GM19023 (cell line): ENCODE measurements around the gene MON1A.
"Not testable (repeated sequence)": the region's sequence is repeated elsewhere in the genome, so short reads cannot be mapped to it uniquely, and the experiment has no call there.

Source experiments
- ATAC-seq: cut with Tn5 transposase; IDR thresholded peaks from one replicate; pipeline ENCODE4 v1.9.1; 2021; ENCODE audit warnings: mild to moderate bottlenecking, moderate library complexity; ENCODE audit not compliant: unreplicated experiment

Gene MON1A

GRCh38 chr3:49917806-49918590 is 11.6 kb downstream of the MON1A start:
- ATAC-seq: not testable (repeated sequence)

DNA sequence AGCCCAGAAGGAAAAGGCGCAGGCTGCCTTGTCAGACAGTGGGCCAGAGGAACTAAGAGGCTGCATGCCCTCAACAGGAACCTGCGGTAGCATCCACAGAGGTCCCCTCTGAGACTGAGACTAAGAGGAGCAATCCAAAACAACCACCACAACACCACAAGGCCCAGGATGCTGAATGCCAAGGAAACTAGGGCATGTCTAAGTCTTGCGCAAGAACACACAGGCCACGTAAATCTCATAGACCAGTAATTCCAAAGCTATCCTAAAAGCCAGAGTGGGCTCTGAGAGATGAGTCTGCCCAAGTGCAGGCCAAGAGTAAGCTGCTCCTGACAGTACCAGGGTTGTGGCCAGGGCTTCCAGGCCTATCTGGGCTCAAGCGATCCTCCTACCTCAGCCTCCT is 12.9 kb downstream of the MON1A start:
- ATAC-seq: no peak

GRCh38 chr3:49914906-49915305 is 14.7 kb downstream of the MON1A start:
- ATAC-seq: no peak

DNA sequence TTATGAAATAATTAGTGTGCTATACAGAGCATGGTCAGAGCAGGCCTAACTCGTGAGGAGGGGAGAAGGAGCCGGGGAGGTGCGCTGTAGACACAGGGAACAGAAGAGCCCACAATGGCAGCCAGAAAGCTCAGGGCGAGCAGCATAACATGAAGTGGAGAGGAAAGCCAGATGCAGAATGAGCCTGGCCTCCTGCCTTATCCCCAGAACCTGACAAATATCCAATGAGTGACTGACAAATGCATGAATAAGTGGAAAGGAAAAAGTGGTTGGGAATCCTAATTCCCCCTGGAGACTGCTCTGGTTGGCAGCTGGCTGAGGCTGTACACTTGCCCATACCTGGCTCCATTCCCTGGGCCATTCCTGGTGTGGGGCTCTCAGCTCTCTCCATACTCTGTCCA is 16.7 kb downstream of the MON1A start:
- ATAC-seq: no peak

GRCh38 chr3:49911611-49912010 is 18.0 kb downstream of the MON1A start:
- ATAC-seq: no peak

GRCh38 chr3:49911124-49911420 is 18.5 kb downstream of the MON1A start:
- no peak for ATAC-seq

- no peak for ATAC-seq
Observed at GRCh38 chr3:49910409-49911123, 19.0 kb downstream of the MON1A start.

DNA sequence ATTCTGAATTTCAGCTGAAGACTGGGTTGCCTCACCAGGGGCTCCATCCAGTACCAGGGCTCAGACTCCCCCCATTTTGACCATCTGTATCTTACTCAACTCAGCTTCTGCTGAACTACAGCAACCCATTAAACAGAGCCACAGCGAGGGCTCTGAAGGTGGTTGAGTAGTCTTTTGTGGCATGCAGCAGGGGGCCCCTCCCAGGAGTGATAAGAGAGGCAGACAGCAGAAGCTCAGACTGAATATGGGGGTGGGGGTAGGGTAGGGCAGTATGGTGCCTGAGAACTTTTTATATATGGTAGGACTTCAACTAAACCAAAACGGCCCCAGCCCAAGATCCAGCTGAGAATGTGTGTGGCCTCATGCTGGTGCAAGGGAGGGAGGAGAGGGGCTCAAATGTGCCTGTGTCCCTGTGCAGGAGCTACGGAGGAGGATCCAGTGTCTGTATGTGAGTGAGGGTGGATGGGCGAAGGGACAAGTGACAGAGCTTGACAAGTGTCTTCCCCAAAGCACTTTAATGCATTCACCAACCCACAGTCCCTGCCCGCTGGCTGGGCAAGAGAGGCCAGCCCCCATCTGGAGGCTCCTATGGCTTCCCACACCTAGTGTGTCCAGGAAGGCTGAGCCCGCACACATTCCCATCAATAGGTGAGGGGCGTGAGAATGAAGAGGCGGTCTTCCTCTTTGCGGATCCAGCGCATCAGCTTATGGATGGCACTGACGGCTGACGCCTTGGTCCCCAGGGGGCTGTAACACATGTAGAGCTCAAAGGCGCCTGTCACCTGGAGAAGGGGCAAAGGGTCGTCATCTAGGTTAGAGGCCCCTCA is 21.0 kb downstream of the MON1A start:
- no peak for ATAC-seq

DNA sequence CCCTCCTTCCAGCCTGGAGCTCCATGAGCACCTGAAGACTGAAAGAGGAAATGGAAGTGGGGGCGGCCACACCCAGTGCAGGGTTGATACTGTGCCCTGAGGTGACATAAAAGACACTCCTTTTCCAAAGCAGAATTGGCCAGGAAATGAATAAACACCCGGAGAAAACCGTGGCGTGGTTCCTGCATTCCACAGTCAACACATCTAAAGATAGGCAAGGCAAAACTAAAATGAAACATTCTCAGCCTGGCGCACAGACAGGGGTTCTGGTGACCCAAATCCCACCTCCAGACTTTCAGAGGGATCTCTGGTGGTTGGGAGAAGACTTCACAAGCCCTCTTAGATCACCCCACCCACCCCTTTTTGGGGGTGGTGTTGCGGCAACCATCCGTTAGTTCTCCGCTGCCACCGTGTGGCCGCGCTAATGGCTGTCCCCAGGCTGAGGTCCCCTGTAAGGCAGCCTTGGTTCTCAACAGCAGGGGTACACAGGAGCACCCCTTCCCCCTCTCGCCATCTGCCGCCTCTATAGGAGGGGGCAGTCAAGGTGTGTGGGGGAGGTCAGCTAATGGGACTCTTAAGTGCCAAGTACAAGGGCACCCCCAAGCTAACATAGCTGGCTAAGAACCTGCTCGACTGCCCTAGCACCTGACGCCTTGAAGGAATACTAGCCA is 23.4 kb downstream of the MON1A start:
- no peak for ATAC-seq

DNA sequence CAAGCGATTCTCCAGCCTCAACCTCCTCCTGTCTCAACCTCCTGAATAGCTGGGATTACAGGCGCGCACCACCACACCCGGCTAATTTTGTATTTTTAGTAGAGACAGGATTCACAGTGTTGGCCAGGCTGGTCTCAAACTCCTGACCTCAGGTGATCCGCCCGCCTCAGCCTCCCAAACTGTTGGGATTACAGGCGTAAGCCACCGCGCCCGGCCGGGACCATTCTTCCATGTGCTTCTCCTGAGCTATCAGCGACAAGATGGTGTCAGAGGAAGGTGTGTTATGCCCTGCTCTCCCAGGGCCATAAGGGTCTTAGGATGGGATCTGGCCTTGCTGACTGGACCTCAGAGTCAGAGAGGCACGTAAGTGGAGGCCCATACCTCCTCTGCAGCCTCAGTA is 25.2 kb downstream of the MON1A start:
- ATAC-seq: not testable (repeated sequence)

DNA sequence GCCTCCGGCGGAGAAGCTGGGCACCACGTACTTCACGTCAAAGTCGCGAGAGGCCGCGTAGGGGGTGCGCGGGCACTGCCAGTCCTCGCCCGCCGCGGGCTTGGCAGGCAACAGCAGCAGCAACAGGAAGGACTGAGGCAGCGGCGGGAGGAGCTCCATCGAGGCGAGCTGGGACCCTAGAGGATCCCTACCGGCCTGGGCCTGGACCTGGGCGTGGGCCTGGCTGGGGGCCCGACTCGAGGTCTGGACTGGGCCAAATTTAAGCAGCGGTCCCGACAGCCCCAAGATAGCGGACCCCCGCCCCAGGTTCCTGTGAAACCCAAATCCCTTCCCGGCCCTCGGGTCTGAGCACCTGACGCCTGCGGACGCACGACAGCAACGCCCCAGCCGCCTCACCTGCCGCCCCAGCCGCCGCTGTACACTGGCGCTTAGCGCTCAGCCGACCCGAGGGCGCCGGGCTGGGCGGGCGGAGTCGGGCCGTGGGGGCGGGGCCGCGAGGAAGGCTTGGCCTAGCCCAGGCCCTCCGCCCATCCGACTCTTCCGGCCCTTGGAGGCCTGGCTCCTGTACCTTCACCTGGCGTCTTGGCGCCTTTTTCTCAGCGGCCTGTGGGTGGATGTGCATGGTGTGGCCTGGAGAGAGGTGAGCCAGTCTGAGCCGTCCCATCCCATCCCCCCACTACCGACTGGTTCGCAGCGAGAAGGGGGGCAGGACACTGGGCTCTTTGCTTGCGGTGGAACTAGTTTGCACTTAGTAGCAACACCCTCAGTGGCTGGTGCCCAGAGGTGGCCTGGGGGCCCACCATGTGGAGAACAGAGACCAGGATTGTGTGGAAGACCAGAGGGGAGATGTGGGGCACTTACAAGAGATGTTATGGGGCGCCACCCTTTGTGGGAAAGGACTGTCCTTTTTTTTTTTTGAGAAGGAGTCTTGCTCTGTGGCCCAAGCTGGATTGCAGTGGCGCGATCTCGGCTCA is 25.9 kb downstream of the MON1A start, which contains the start of gene MST1R:
Gene MST1R, minus strand, starts transcription at position 423 of the 974 bp plus-strand sequence. Its CDS starts 264 bp downstream, at position 159.
- peak; percentile 71 for ATAC-seq

- ATAC-seq: no peak
Observed at GRCh38 chr3:49902511-49903345, 26.9 kb downstream of the MON1A start.

DNA sequence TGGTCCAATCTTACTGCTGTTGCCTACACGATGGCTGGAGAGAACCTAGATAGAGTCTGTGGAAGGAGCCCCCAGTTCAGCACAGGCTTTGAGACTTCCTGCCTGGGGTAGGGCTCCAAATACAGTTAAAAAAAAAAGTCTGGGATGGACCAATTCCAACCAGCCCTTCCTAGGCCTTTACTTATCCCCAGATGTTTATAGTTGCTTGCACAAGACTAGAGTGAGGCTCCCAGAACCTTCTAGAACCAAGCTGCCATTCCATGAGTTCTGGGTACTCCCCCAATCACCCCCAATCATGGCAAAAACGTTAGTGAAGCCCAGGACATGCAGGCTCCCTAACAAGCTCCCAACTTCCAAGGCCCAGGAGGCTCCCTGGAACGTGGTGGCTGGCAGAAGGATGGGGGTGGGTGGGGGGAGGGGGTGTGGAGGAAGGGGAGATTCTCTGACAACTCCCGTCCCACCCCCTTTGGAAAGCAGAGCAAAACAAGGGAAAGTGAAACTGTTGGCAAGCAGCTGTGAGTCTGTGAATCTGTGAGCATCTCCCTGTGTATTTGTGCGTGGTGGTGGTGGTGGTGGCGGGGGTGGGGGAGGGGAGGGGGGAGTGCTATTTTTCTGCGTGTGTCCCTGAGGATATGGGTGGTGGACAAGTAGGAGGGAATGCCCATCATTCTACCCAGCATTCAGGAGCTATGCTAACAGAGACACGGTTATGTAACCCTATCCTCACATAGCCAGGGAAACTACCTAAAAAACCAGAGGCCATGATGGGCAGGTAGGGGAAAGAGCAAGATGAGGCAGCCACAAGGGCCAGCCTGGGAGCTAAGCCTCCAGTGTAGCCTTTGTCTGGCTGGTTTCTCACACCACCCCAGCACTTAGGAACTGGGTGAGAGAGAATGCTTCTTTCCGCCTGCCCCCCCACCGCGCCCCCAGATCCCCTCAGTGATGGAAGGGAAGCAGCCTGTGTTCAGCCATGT is 28.0 kb downstream of the MON1A start:
- no peak for ATAC-seq

GRCh38 chr3:49900491-49901153 is 29.0 kb downstream of the MON1A start:
- ATAC-seq: no peak

- ATAC-seq: no peak
Observed at GRCh38 chr3:49899815-49900214, 29.8 kb downstream of the MON1A start.

- ATAC-seq: no peak
Observed at GRCh38 chr3:49898991-49899390, 30.6 kb downstream of the MON1A start.

- no peak for ATAC-seq
Observed at GRCh38 chr3:49896345-49896744, 33.3 kb downstream of the MON1A start.
